Fibroblast of gingiva (primary cell): ENCODE data around the gene SMIM9.

ENCODE experiments used
- DNase-seq: peaks from one replicate; pipeline ENCODE4 v3.0.0-alpha.2; 2011; ENCODE audit warnings: low read depth

Gene SMIM9

GRCh38 chrX:154780968-154781367 is 53.5 kb downstream of the SMIM9 start:
- DNase-seq: no peak

GRCh38 chrX:154779261-154779660 is 55.2 kb downstream of the SMIM9 start:
- DNase-seq: peak; percentile 52

- DNase-seq: no peak
These were observed 57.7 kb downstream of the SMIM9 start for GRCh38 chrX:154776753-154777152.

- DNase-seq: peak; percentile 29
These were observed 58.8 kb downstream of the SMIM9 start for GRCh38 chrX:154775419-154776349.

GRCh38 chrX:154774622-154775021 is 59.8 kb downstream of the SMIM9 start:
- no peak for DNase-seq
